Trophoblast cell (in vitro differentiated cells and primary cell): Measurements from ENCODE around the gene SLAMF7. TPM values are rescaled to one million over a fixed set of nuclear protein-coding genes. Genes with fewer than 3 reads are reported as not detected.
"Not testable (repeated sequence)": the region's sequence is repeated elsewhere in the genome, so short reads cannot be mapped to it uniquely, and the experiment has no call there.

ENCODE experiments used
- DNase-seq, 2 donors: peaks; one replicate each; pipeline ENCODE4 v3.0.0-alpha.2; 2016
- H2AFZ ChIP-seq: 2 replicates; pipeline ENCODE4 v1.6.1; 2013; ENCODE audit warnings: low read length, moderate library complexity, mild to moderate bottlenecking; ENCODE audit not compliant: insufficient read depth, poor library complexity
- H2AK5ac ChIP-seq: 2 replicates; pipeline ENCODE4 v1.6.1; 2013; ENCODE audit warnings: mild to moderate bottlenecking, low read length
- H2BK120ac ChIP-seq: 2 replicates; pipeline ENCODE4 v1.6.1; 2013; ENCODE audit warnings: low read length, mild to moderate bottlenecking, moderate library complexity; ENCODE audit not compliant: insufficient read depth, poor library complexity
- H2BK12ac ChIP-seq: 2 replicates; pipeline ENCODE4 v1.6.1; 2013; ENCODE audit warnings: mild to moderate bottlenecking, low read length, moderate library complexity
- H2BK5ac ChIP-seq: 2 replicates; pipeline ENCODE4 v1.6.1; 2013; ENCODE audit warnings: low read length, low read depth, moderate library complexity, mild to moderate bottlenecking; ENCODE audit not compliant: poor library complexity
- H3K14ac ChIP-seq: 2 replicates; pipeline ENCODE4 v1.6.1; 2013; ENCODE audit warnings: mild to moderate bottlenecking, low read length
- H3K18ac ChIP-seq: 2 replicates; pipeline ENCODE4 v1.6.1; 2013; ENCODE audit warnings: mild to moderate bottlenecking, low read length
- H3K23ac ChIP-seq: 2 replicates; pipeline ENCODE4 v1.6.1; 2013; ENCODE audit warnings: low read length
- H3K27ac ChIP-seq: 2 replicates; pipeline ENCODE4 v1.5.1; 2013; ENCODE audit warnings: low read depth, mild to moderate bottlenecking, inconsistent platforms, low read length, moderate library complexity
- H3K27me3 ChIP-seq: 2 replicates; pipeline ENCODE4 v1.6.1; 2013; ENCODE audit warnings: inconsistent platforms, mild to moderate bottlenecking, low read length, moderate library complexity; ENCODE audit not compliant: insufficient read depth
- H3K36me3 ChIP-seq, 2 experiments: 1 replicate in 1 of 2; 2 replicates in 1 of 2; pipeline ENCODE4 v1.6.1; 2013; ENCODE audit warnings: low read length in 2 of 2, mild to moderate bottlenecking in 2 of 2, moderate library complexity in 1 of 2; ENCODE audit not compliant: insufficient read depth in 2 of 2, control insufficient read depth in 1 of 2
- H3K4ac ChIP-seq: 2 replicates; pipeline ENCODE4 v1.6.1; 2013; ENCODE audit warnings: low read depth, mild to moderate bottlenecking, low read length, moderate library complexity
- H3K4me1 ChIP-seq, 2 experiments: 1 replicate in 1 of 2; 2 replicates in 1 of 2; pipeline ENCODE4 v1.6.1; 2013; ENCODE audit warnings: low read length in 2 of 2, mild to moderate bottlenecking in 2 of 2, moderate library complexity in 1 of 2; ENCODE audit not compliant: insufficient read depth in 2 of 2, control insufficient read depth in 1 of 2
- H3K4me2 ChIP-seq: 2 replicates; pipeline ENCODE4 v1.6.1; 2013; ENCODE audit warnings: inconsistent platforms, mild to moderate bottlenecking, low read length, moderate library complexity
- H3K4me3 ChIP-seq: 2 replicates; pipeline ENCODE4 v1.5.1; 2013; ENCODE audit warnings: mild to moderate bottlenecking, low read depth, low read length, inconsistent platforms
- H3K79me1 ChIP-seq: one replicate; pipeline ENCODE4 v1.6.1; 2013; ENCODE audit warnings: low read length
- H3K79me2 ChIP-seq: 2 replicates; pipeline ENCODE4 v1.6.1; 2013; ENCODE audit warnings: low read length, mild to moderate bottlenecking; ENCODE audit not compliant: control insufficient read depth, insufficient read depth, poor library complexity
- H3K9ac ChIP-seq: 2 replicates; pipeline ENCODE4 v1.6.1; 2013; ENCODE audit warnings: mild to moderate bottlenecking, low read length
- H3K9me3 ChIP-seq: 2 replicates; pipeline ENCODE4 v1.6.1; 2013; ENCODE audit warnings: low read depth, mild to moderate bottlenecking, control low read depth, inconsistent platforms, low read length; ENCODE audit not compliant: insufficient read depth
- H4K12ac ChIP-seq: 2 replicates; pipeline ENCODE4 v1.6.1; 2013; ENCODE audit warnings: low read depth, mild to moderate bottlenecking, low read length, moderate library complexity
- H4K8ac ChIP-seq: 2 replicates; pipeline ENCODE4 v1.6.1; 2013; ENCODE audit warnings: low read depth, mild to moderate bottlenecking, low read length, moderate library complexity
- H4K91ac ChIP-seq: one replicate; pipeline ENCODE4 v1.6.1; 2013; ENCODE audit warnings: low read depth, mild to moderate bottlenecking, low read length, moderate library complexity
- WGBS: extraction: QIAGEN DNeasy Blood & Tissue Kit; methylation state at CpG from one replicate; pipeline ENCODE4 v1.1.7; 2013; ENCODE audit warnings: missing lambda C conversion rate; ENCODE audit not compliant: insufficient read length, insufficient coverage; ENCODE audit errors: extremely low coverage; 5-methylcytosine and 5-hydroxymethylcytosine counted together
- polyA plus RNA-seq: library from polyadenylated mRNA; stranded (reverse); fragments of 200-250 nt; gene quantifications from 2 replicates; pipeline ENCODE4 v1.2.3, GENCODE V29; 2013

The SLAMF7 gene
- polyA plus RNA-seq, result 0.12 and 0.15 TPM in 2 replicates

GRCh38 chr1:160739098-160739511 is at the start of gene SLAMF7:
SLAMF7 (plus strand) TSS chr1:160739247; CDS start chr1:160739302, 55 bp downstream.
- Histone ChIP-seq H3K27me3 (no peaks in the 10 kb centered on the region), H2AFZ (no peak within 1 kb of the TSS), H3K27ac (no peak within 1 kb of the TSS), H3K4me1 (no peaks in the 10 kb centered on the region), H3K79me1 (no peaks in the 10 kb centered on the region), H2BK12ac (no peak within 1 kb of the TSS), H3K79me2 (no peaks in the 10 kb centered on the region), H3K9me3 (no peaks in the 10 kb centered on the region), H3K4me2 (no peak within 1 kb of the TSS), H3K14ac (no peak within 1 kb of the TSS), H4K12ac (no peak within 1 kb of the TSS), H3K4ac (no peak within 1 kb of the TSS), H3K4me3 (no peak within 1 kb of the TSS), H2AK5ac (no peak within 1 kb of the TSS), H4K91ac (no peak within 1 kb of the TSS), H3K18ac (no peak within 1 kb of the TSS), H3K23ac (no peak within 1 kb of the TSS), H4K8ac (no peak within 1 kb of the TSS), H2BK5ac (no peak within 1 kb of the TSS), H3K9ac (no peak within 1 kb of the TSS), H2BK120ac (no peak within 1 kb of the TSS), H3K36me3 (no peaks in the 10 kb centered on the region)
- no CpG with 5 or more reads among the region's 5 CpGs for WGBS
- DNase-seq, result peak in 1 of 2 donors; percentile 36

GRCh38 chr1:160692390-160692789 is 46.7 kb upstream of the SLAMF7 start:
- no CpG with 5 or more reads among the region's 10 CpGs for WGBS
- not testable (repeated sequence) for H2BK5ac ChIP-seq, H4K12ac ChIP-seq, H3K4ac ChIP-seq, H3K4me3 ChIP-seq, H2AK5ac ChIP-seq, H3K79me2 ChIP-seq, H3K9ac ChIP-seq, H3K4me2 ChIP-seq, H2BK12ac ChIP-seq, H4K8ac ChIP-seq, H3K27ac ChIP-seq, H3K36me3 ChIP-seq, H3K4me1 ChIP-seq, H2BK120ac ChIP-seq, H3K14ac ChIP-seq, H2AFZ ChIP-seq, H3K9me3 ChIP-seq, H3K18ac ChIP-seq, H3K79me1 ChIP-seq, H3K23ac ChIP-seq, H4K91ac ChIP-seq, H3K27me3 ChIP-seq
- DNase-seq, result peak in 1 of 2 donors; percentile 23

GRCh38 chr1:160702100-160702499 is 36.9 kb upstream of the SLAMF7 start:
- H3K79me2 ChIP-seq, result no peaks in the 10 kb centered on the region
- no peak overlapping the region for H3K23ac ChIP-seq
- no peaks in the 10 kb centered on the region for H3K4me1 ChIP-seq
- DNase-seq, result no peak
- no peak overlapping the region for H3K27ac ChIP-seq
- H3K9me3 ChIP-seq, result no peaks in the 10 kb centered on the region
- no peak overlapping the region for H2AK5ac ChIP-seq
- no peak overlapping the region for H3K4ac ChIP-seq
- H4K91ac ChIP-seq, result no peak overlapping the region
- no peak overlapping the region for H3K14ac ChIP-seq
- H3K27me3 ChIP-seq, result no peaks in the 10 kb centered on the region
- H2BK120ac ChIP-seq, result no peak overlapping the region
- no peak overlapping the region for H2BK5ac ChIP-seq
- H3K79me1 ChIP-seq, result no peaks in the 10 kb centered on the region
- no peak overlapping the region for H3K4me3 ChIP-seq
- no peak overlapping the region for H4K8ac ChIP-seq
- no peak overlapping the region for H3K4me2 ChIP-seq
- H3K18ac ChIP-seq, result no peak overlapping the region
- no peak overlapping the region for H2BK12ac ChIP-seq
- whole genome bisulfite sequencing, result no CpG with 5 or more reads among the region's 5 CpGs
- H2AFZ ChIP-seq, result no peak overlapping the region
- no peak overlapping the region for H3K9ac ChIP-seq
- H3K36me3 ChIP-seq, result no peaks in the 10 kb centered on the region
- no peak overlapping the region for H4K12ac ChIP-seq

- no peaks in the 10 kb centered on the region for H3K4me1 ChIP-seq
- H3K23ac ChIP-seq, result no peak overlapping the region
These were observed 34.8 kb upstream of the SLAMF7 start for GRCh38 chr1:160704250-160704649.

More at GRCh38 chr1:160704250-160704649, 34.8 kb upstream of the SLAMF7 start:
- Histone ChIP-seq H3K4me3 (no peak overlapping the region), H2AK5ac (no peak overlapping the region), H4K12ac (no peak overlapping the region), H3K4me2 (no peak overlapping the region), H3K79me1 (no peaks in the 10 kb centered on the region), H2AFZ (no peak overlapping the region), H3K4ac (no peak overlapping the region), H3K9me3 (no peaks in the 10 kb centered on the region), H3K9ac (no peak overlapping the region), H2BK120ac (no peak overlapping the region), H3K79me2 (no peaks in the 10 kb centered on the region), H3K14ac (no peak overlapping the region), H2BK12ac (no peak overlapping the region), H3K36me3 (no peaks in the 10 kb centered on the region), H2BK5ac (no peak overlapping the region), H3K27me3 (no peaks in the 10 kb centered on the region), H4K8ac (no peak overlapping the region), H3K18ac (no peak overlapping the region), H4K91ac (no peak overlapping the region), H3K27ac (no peak overlapping the region)
- peak; percentile 60 to 73 for DNase-seq
- WGBS, result no CpG with 5 or more reads among the region's 4 CpGs
